GM19025 (cell line): ENCODE measurements around the gene GLB1L2.

Experiments used
- ATAC-seq: cut with Tn5 transposase; IDR thresholded peaks from one replicate; pipeline ENCODE4 v1.9.1; 2021; ENCODE audit warnings: mild to moderate bottlenecking, low read depth, moderate library complexity; ENCODE audit not compliant: unreplicated experiment

Gene GLB1L2

DNA sequence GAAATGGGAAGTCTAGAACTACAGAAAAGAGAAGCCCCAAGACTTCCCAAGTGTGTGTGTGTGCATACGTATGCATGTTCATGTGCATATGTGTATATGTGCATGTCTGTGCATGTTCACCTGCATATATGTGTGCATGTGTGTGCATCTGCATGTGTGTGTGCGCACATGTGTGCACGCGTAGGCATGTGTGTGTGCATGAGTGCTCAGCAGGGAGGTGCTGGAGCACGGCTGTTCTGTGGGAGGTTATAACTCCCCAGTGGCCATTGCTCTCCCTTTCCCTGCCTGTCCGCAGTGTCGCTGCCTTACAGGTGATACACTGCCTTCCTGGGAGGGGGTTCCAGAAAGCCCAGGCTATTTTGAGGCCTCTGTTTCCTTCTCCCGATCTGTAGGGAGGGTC lies 50.5 kb downstream of the GLB1L2 start:
- ATAC-seq: no peak

- no peak for ATAC-seq
These were observed 51.0 kb downstream of the GLB1L2 start for GRCh38 chr11:134382830-134383229.

GRCh38 chr11:134383576-134384221 lies 51.9 kb downstream of the GLB1L2 start:
- ATAC-seq: no peak

- no peak for ATAC-seq
These were observed 52.6 kb downstream of the GLB1L2 start for GRCh38 chr11:134384406-134384805.

DNA sequence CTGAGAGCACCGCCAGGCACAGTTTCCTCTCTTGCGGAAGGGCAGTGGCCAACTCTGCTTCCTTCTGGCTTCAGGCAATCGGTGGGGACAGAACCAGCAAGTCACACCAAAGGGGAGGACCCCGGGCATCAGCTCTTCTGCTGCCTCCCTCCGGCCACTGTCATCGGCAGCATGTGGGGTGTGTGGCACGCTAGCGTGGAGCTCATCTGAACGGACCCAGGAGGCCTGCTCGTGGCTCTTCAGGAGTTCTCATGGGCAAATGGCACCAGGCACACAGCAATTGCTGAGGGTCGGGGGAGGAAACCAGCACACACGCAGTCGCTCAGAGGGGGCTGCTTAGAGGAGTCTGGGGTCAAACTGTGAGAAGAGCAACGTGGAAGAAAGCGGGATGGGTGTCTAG lies 53.4 kb downstream of the GLB1L2 start:
- no peak for ATAC-seq

DNA sequence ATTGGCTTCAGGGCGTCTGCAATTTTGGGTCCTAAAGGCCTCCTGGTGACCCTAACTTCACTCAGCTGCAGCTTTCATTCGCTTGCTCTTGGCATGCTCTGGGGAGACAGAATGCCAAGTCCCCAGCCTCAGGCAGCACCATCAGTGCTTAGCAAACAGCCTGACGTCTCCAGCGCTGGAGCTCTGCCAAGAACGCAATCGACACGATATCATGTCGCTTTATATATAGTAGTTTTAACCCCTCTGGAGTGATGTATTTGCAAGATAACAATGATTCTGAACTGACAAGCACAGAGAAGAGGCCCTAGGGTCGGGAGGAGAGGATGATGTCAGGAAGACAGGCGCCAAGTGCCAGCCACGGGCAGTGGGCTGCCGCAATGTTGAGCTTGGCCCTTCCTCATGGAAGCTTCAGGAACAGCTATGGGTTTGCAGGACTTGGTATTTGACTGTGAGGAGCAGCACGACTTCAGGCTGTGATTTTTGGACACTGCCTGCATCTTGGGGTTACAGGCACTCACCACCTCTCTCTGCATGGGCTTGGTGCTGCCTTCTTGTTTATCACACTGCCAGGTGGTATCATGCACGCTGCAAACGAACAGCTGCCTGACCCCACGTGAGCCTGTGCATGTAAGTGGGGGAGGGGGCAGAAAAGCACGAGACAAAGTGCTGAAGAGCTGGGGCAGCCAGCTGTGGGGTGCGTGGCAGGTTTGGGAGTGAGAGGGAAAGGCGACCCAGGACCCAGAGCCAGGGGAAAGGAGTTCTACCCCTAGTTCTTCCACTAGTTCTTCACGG lies 54.2 kb downstream of the GLB1L2 start:
- ATAC-seq: no peak

- ATAC-seq: no peak
These were observed 55.2 kb downstream of the GLB1L2 start for GRCh38 chr11:134386945-134387344.

DNA sequence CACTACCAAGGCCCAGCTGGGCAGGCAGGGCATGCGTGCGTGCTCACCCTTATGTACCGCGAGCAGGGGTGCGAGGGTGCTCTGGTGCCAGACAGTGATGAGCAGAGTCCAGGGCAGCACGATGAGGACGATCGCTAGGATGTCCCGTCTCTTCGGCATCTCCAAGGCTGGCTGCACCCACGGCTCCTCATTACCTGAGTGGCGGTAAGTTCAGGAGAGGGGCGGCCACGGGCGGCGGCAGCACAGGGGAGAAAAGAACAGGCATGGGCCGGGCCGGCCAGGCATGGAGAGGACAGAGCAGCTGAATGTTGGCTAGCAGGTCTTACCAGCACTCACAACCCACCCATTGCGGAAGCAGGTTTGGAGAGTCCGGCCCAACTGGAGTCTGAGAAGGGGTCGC lies 55.7 kb downstream of the GLB1L2 start:
- ATAC-seq: no peak

- ATAC-seq: no peak
These were observed 56.8 kb downstream of the GLB1L2 start for GRCh38 chr11:134388590-134388989.

GRCh38 chr11:134389464-134390180 lies 57.8 kb downstream of the GLB1L2 start:
- ATAC-seq: no peak

DNA sequence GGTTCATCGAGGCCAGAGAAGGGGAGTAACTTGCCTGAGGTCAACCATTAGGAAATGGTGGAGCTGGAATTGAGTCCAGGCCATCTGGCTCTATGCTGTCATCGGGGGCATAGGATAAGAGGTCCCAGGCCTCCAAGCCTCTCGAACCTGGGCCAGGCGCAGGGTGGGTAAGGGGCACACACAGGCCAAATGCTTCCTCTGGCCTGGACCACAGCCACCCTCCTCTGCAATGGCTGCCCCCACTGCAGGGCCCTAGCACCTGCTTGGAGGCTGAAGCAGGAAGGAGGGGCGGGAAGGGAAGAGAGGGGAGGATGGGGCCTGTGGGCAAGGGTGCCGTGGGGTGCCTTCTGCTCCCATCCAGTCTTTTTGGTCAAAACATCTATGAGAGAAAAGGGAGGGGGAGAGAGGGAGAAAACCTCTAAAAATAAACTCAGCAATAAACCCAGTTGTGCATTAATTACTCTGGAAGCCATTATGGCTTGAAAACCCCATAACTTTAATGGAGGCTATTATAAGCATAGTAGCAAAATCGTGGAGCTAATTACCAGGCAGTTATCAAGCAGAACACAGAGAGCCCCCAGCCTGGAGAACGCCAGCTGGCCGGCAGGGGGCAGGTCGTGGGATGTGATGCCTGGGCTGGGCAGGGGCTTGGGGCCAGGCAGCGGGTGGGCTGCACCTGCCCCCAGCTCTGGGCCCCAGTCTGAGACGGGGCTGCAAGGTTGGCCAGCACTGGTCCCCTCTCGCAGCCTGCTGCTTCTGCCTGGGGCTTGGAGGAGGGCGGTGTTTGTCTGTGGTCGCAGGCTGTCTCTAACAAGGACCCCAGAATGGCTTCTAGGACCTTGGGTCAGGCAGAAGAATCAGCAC lies 59.1 kb downstream of the GLB1L2 start:
- no peak for ATAC-seq

GRCh38 chr11:134391656-134392055 lies 59.9 kb downstream of the GLB1L2 start:
- no peak for ATAC-seq

GRCh38 chr11:134392953-134393615 lies 61.3 kb downstream of the GLB1L2 start:
- ATAC-seq: no peak

- no peak for ATAC-seq
These were observed 61.9 kb downstream of the GLB1L2 start for GRCh38 chr11:134393638-134394037.

DNA sequence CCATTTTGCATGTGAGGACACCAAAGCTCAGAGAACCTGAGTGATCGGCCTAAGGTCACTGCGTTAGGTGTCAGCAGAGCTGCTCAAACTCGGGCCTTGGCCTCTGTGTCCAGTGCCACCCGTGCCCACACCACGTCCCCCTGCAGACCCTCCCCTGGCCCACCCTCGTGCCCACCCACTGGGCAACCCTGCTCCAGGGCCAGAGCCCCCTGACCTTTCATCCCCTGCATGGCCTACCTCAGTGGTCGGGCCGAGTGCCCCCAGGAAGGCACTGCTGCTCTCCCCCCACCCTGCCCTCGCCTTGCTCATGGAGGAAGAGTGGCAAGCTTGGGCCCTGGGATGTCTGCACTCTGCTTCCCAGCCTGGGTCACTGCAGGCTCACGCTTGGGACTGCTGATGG lies 62.5 kb downstream of the GLB1L2 start:
- no peak for ATAC-seq

DNA sequence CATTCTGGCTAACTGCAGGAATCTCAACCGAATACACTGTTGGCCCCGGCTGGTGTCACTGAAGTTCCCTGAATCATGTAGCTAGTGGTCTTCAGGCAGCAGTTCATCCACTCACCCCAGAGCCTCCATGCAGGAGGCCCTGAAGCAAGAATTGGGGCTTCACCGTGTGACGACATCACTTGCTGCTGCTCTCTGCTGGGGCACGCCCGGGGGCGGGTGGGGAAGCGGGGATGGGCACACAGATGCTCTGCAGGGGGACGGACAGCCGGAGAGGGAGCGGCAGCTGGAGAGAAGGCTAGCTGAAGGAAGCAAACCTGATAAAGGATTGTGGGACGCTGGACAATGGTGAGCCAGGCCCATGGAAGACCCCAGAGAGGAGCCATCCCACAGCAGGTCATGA lies 63.2 kb downstream of the GLB1L2 start:
- ATAC-seq: no peak

DNA sequence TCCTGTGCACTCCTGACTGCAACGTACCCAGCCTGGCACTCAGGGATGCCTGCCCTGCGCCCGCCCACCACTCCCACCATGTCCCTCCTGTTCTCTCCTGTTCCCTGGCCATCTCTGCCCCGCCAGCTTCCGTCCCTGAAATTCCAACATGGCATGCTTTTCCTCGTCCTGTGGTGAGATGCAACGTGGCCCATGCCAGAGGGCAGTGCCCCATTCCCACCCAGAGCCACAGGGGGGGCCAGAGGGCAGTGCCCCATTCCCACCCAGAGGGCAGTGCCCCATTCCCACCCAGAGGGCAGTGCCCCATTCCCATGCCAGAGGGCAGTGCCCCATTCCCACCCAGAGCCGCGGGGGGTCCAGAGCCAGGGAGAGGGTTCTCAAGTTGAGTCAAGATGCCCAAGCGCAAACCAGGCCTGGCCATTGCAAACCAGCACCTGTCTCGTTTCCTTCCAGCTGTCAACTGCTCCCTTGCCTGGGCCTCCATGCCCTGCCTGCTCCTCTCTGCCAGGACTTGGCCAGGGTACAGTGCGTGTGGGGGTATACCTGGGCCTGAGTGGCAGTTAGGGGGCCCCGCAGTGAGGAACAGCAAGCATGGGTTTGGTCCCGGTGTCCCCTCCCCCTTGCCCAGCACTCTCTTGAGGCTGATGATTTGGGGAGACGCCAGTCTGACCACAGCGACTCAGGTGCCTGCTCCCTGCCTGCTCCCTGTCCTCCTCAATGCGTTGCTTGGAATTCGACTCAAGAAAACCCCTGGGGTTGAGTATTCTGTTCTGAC lies 65.7 kb downstream of the GLB1L2 start:
- ATAC-seq: no peak

GRCh38 chr11:134398079-134398444 lies 66.3 kb downstream of the GLB1L2 start:
- ATAC-seq: no peak

GRCh38 chr11:134398644-134399292 lies 67.0 kb downstream of the GLB1L2 start:
- no peak for ATAC-seq
